ENCODE results near the gene INTS3. TPM values are rescaled to one million over a fixed set of nuclear protein-coding genes. Genes with fewer than 3 reads are reported as not detected.

INTS3 gene
- total and polyA plus RNA-seq, 10 of the 15 experiments (the other 5 are each of a cell fraction or from before 2014, with no cell fraction given) = 12.6 to 87.4 (median 30.8) TPM

DNA sequence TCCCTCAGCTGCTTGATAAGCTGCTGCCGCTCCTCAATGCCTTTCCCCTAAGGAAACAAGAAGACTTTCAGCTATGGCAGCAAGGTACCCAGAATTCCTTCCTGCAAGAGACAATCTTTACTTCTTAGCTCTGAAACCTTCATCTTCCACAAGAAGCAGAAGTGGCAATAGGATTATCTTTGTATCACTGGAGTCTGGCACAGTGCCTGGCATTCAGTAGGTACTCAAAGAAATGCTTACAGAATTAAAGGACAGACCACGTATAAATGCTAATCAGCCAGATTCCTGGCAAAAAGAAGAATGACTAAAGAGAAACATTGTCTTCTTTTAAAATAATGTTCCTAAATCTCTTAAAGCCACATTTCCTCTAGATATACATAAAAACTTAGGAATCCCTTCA is 91.0 kb downstream of the INTS3 start:
- ChIA-PET RAD21 (ENCODE audit: unreplicated experiment) (interaction anchor here (1.0 to 4.5 kb wide), 2 partner anchors 25 to 127 kb away, joined by 3 to 25 read pairs; partner anchors contain the start of gene DENND4B), POLR2A (interaction anchor here (2.1 kb wide), 1 partner anchor 12 kb away, joined by 14 read pairs; no protein-coding TSS in a partner anchor), CTCF (interaction anchor here (3.2 to 11.8 kb wide), 2 partner anchors 98 to 168 kb away, joined by 16 to 138 read pairs; partner anchors contain the start of genes GATAD2B and RAB13), SMC1A (ENCODE audit: uncharacterized antibody, unreplicated experiment) (interaction anchor here (1.1 to 1.4 kb wide), 3 partner anchors 25 to 168 kb away, joined by 3 read pairs; no protein-coding TSS in a partner anchor)
- Histone ChIP-seq H3K9me3 (replicated peaks; ENCODE audit: control insufficient read depth, insufficient read depth, low read length) (no peaks in the 10 kb centered on the region), H2AFZ (ENCODE audit: control insufficient read depth, low read depth, low read length) (no peak overlapping the region), H3K4me2 (ENCODE audit: control insufficient read depth, insufficient read depth) (no peak overlapping the region), H3K27me3 (replicated peaks in 1 of 2; ENCODE audit: control insufficient read depth in 2 of 2, insufficient read depth in 2 of 2, low read length in 1 of 2) (no peaks in the 10 kb centered on the region), H3K36me3 (ENCODE audit: control insufficient read depth in 2 of 2, insufficient read depth in 2 of 2, low read length in 1 of 2) (peaks cover 9 to 24% of the 10 kb centered on the region in 2 experiments), H3K79me2 (ENCODE audit: control insufficient read depth, insufficient read depth, low read length) (peaks cover 3% of the 10 kb centered on the region; the same call in 1 of the 2 replicates), H3K4me1 (ENCODE audit: control insufficient read depth, insufficient read depth, low read length) (no peaks in the 10 kb centered on the region; the same call in 1 of the 2 replicates), H3K9ac (ENCODE audit: control insufficient read depth, insufficient read depth, low read length) (no peak overlapping the region), H4K20me1 (ENCODE audit: control insufficient read depth, insufficient read depth) (no peaks in the 10 kb centered on the region), H3K27ac (ENCODE audit: control insufficient read depth, insufficient read depth) (no peak overlapping the region), H3K4me3 (no peak overlapping the region)
- in situ Hi-C loops (cut with MboI) (no loop called here), intact Hi-C loops (cut with micrococcal nuclease; ENCODE audit: unreplicated experiment) (no loop called here)
- 98% methylated on average over 2 of the region's 2 CpGs for WGBS (ENCODE audit: insufficient coverage, insufficient replicate concordance, low lambda C conversion rate, missing lambda C conversion rate)
- BruUV-seq (replicated peaks) = no TSS peak
- DNase-seq (ENCODE audit: low read depth, low spot score) = no peak
- TF ChIP-seq POLR2A (IDR thresholded peaks at IDR 0.05; ENCODE audit: low read depth, low read length) = no peak
- TF ChIP-seq WRNIP1 (IDR thresholded peaks at IDR 0.05; ENCODE audit: borderline replicate concordance, low read depth, low read length) = no peak
- no peak for TF ChIP-seq ZNF24 (IDR thresholded peaks at IDR 0.05)
- TF ChIP-seq BMI1 (IDR thresholded peaks at IDR 0.05; ENCODE audit: borderline replicate concordance) = no peak
- ATAC-seq = no peak
- FAIRE-seq = no peak

Small RNA genes lying within 50 kb of the gene (microRNA-seq; reads per million reads assigned to microRNA genes)
- gene MIR8083 = not detected

Small RNA genes lying within 50 kb of the gene (small RNA-seq; reads per million reads assigned to genes)
- not detected for gene MIR8083
- gene RF00019 = not detected
- gene RN7SL372P = not detected

Other genes starting within 250 kb of the INTS3 start
Only the 7 nearest of the 20 such genes appear.
- gene S100A13, start 100.5 kb upstream of the INTS3 start, total RNA-seq (2014; rRNA removed) = 6.2 and 8.1 TPM in 2 replicates
- gene S100A13, start 100.5 kb upstream of the INTS3 start, total RNA-seq (2014; rRNA removed; fragmentation: Illumina TruSeq; extraction: Trizol) = 7.9 and 9.1 TPM in 2 replicates
- gene S100A13, start 100.5 kb upstream of the INTS3 start, total RNA-seq (2021) = 10.3 and 12.8 TPM in 2 replicates
- 5.6 and 6.6 TPM in 2 replicates for gene S100A13, start 100.5 kb upstream of the INTS3 start, polyA plus RNA-seq (2011; rRNA removed)
- 10.1 and 10.3 TPM in 2 replicates for gene S100A13, start 100.5 kb upstream of the INTS3 start, polyA plus RNA-seq (2014; fragmentation: Illumina TruSeq; extraction: Trizol)
- gene S100A13, start 100.5 kb upstream of the INTS3 start, polyA plus RNA-seq (2014; fragmentation: Nextera tagmentation; extraction: Ambion mirVana) = 10 to 100 TPM; 29.7 to 30.9 TPM
- gene S100A13, start 100.5 kb upstream of the INTS3 start, polyA plus RNA-seq (2014; rRNA removed) = 13.0 and 17.1 TPM in 2 replicates
- gene S100A13, start 100.5 kb upstream of the INTS3 start, polyA plus RNA-seq (2016; fragmentation: Nextera tagmentation; extraction: Ambion mirVana) = 1 to 10 TPM; 5.7 to 7.3 TPM
- not detected in 2 replicates for gene S100A1, start 99.6 kb upstream of the INTS3 start, total RNA-seq (2014; rRNA removed)
- not detected in 2 replicates for gene S100A1, start 99.6 kb upstream of the INTS3 start, total RNA-seq (2014; rRNA removed; fragmentation: Illumina TruSeq; extraction: Trizol)
- not detected in 2 replicates for gene S100A1, start 99.6 kb upstream of the INTS3 start, total RNA-seq (2021)
- not detected in 2 replicates for gene S100A1, start 99.6 kb upstream of the INTS3 start, polyA plus RNA-seq (2011; rRNA removed)
- gene S100A1, start 99.6 kb upstream of the INTS3 start, polyA plus RNA-seq (2014; fragmentation: Illumina TruSeq; extraction: Trizol) = not detected in 2 replicates
- under 1 TPM in 1 of 2 experiments, not detected in 1; 0.13 TPM for gene S100A1, start 99.6 kb upstream of the INTS3 start, polyA plus RNA-seq (2014; fragmentation: Nextera tagmentation; extraction: Ambion mirVana)
- gene S100A1, start 99.6 kb upstream of the INTS3 start, polyA plus RNA-seq (2014; rRNA removed) = 0.03 TPM in 1 of 2 replicates, not detected in the other
- under 1 TPM in 1 of 2 experiments, not detected in 1; 0.29 TPM for gene S100A1, start 99.6 kb upstream of the INTS3 start, polyA plus RNA-seq (2016; fragmentation: Nextera tagmentation; extraction: Ambion mirVana)
- gene CHTOP, start 94.0 kb upstream of the INTS3 start, total RNA-seq (2014; rRNA removed) = 48.0 and 48.5 TPM in 2 replicates
- gene CHTOP, start 94.0 kb upstream of the INTS3 start, total RNA-seq (2014; rRNA removed; fragmentation: Illumina TruSeq; extraction: Trizol) = 46.5 and 48.7 TPM in 2 replicates
- gene CHTOP, start 94.0 kb upstream of the INTS3 start, total RNA-seq (2021) = 60.1 and 61.5 TPM in 2 replicates
- 93.8 and 98.9 TPM in 2 replicates for gene CHTOP, start 94.0 kb upstream of the INTS3 start, polyA plus RNA-seq (2011; rRNA removed)
- 47.4 and 51.5 TPM in 2 replicates for gene CHTOP, start 94.0 kb upstream of the INTS3 start, polyA plus RNA-seq (2014; fragmentation: Illumina TruSeq; extraction: Trizol)
- gene CHTOP, start 94.0 kb upstream of the INTS3 start, polyA plus RNA-seq (2014; fragmentation: Nextera tagmentation; extraction: Ambion mirVana) = 10 to 100 TPM in 1 of 2 experiments, 1 to 10 TPM in 1; 8.4 to 15.9 TPM
- gene CHTOP, start 94.0 kb upstream of the INTS3 start, polyA plus RNA-seq (2014; rRNA removed) = 64.5 and 65.4 TPM in 2 replicates
- gene CHTOP, start 94.0 kb upstream of the INTS3 start, polyA plus RNA-seq (2016; fragmentation: Nextera tagmentation; extraction: Ambion mirVana) = 10 to 100 TPM; 53.1 to 56.2 TPM
- gene SNAPIN, start 69.3 kb upstream of the INTS3 start, total RNA-seq (2014; rRNA removed) = 47.1 and 48.3 TPM in 2 replicates
- 29.7 and 31.4 TPM in 2 replicates for gene SNAPIN, start 69.3 kb upstream of the INTS3 start, total RNA-seq (2014; rRNA removed; fragmentation: Illumina TruSeq; extraction: Trizol)
- 25.7 and 30.8 TPM in 2 replicates for gene SNAPIN, start 69.3 kb upstream of the INTS3 start, total RNA-seq (2021)
- 37.8 and 40.6 TPM in 2 replicates for gene SNAPIN, start 69.3 kb upstream of the INTS3 start, polyA plus RNA-seq (2011; rRNA removed)
- 34.5 and 36.6 TPM in 2 replicates for gene SNAPIN, start 69.3 kb upstream of the INTS3 start, polyA plus RNA-seq (2014; fragmentation: Illumina TruSeq; extraction: Trizol)
- gene SNAPIN, start 69.3 kb upstream of the INTS3 start, polyA plus RNA-seq (2014; fragmentation: Nextera tagmentation; extraction: Ambion mirVana) = 10 to 100 TPM; 12.4 to 25.0 TPM
- 50.9 and 58.5 TPM in 2 replicates for gene SNAPIN, start 69.3 kb upstream of the INTS3 start, polyA plus RNA-seq (2014; rRNA removed)
- gene SNAPIN, start 69.3 kb upstream of the INTS3 start, polyA plus RNA-seq (2016; fragmentation: Nextera tagmentation; extraction: Ambion mirVana) = 10 to 100 TPM; 74.5 to 78.1 TPM
- 309 and 334 TPM in 2 replicates for gene ILF2, start 57.1 kb upstream of the INTS3 start, total RNA-seq (2014; rRNA removed)
- 405 and 431 TPM in 2 replicates for gene ILF2, start 57.1 kb upstream of the INTS3 start, total RNA-seq (2014; rRNA removed; fragmentation: Illumina TruSeq; extraction: Trizol)
- gene ILF2, start 57.1 kb upstream of the INTS3 start, total RNA-seq (2021) = 261 and 266 TPM in 2 replicates
- gene ILF2, start 57.1 kb upstream of the INTS3 start, polyA plus RNA-seq (2011; rRNA removed) = 452 and 462 TPM in 2 replicates
- gene ILF2, start 57.1 kb upstream of the INTS3 start, polyA plus RNA-seq (2014; fragmentation: Illumina TruSeq; extraction: Trizol) = 520 and 601 TPM in 2 replicates
- 100 to 1,000 TPM; 444 to 455 TPM for gene ILF2, start 57.1 kb upstream of the INTS3 start, polyA plus RNA-seq (2014; fragmentation: Nextera tagmentation; extraction: Ambion mirVana)
- 266 and 287 TPM in 2 replicates for gene ILF2, start 57.1 kb upstream of the INTS3 start, polyA plus RNA-seq (2014; rRNA removed)
- gene ILF2, start 57.1 kb upstream of the INTS3 start, polyA plus RNA-seq (2016; fragmentation: Nextera tagmentation; extraction: Ambion mirVana) = 100 to 1,000 TPM; 484 to 487 TPM
- gene NPR1, start 49.4 kb upstream of the INTS3 start, total RNA-seq (2014; rRNA removed) = 0.22 and 0.40 TPM in 2 replicates
- gene NPR1, start 49.4 kb upstream of the INTS3 start, total RNA-seq (2014; rRNA removed; fragmentation: Illumina TruSeq; extraction: Trizol) = 0.13 and 0.18 TPM in 2 replicates
- gene NPR1, start 49.4 kb upstream of the INTS3 start, total RNA-seq (2021) = 0.56 and 0.72 TPM in 2 replicates
- 1.3 and 2.1 TPM in 2 replicates for gene NPR1, start 49.4 kb upstream of the INTS3 start, polyA plus RNA-seq (2011; rRNA removed)
- 0.28 TPM in 1 of 2 replicates, not detected in the other for gene NPR1, start 49.4 kb upstream of the INTS3 start, polyA plus RNA-seq (2014; fragmentation: Illumina TruSeq; extraction: Trizol)
- gene NPR1, start 49.4 kb upstream of the INTS3 start, polyA plus RNA-seq (2014; fragmentation: Nextera tagmentation; extraction: Ambion mirVana) = under 1 TPM in 1 of 2 experiments, not detected in 1; 0.09 TPM
- 0.16 and 0.50 TPM in 2 replicates for gene NPR1, start 49.4 kb upstream of the INTS3 start, polyA plus RNA-seq (2014; rRNA removed)
- gene NPR1, start 49.4 kb upstream of the INTS3 start, polyA plus RNA-seq (2016; fragmentation: Nextera tagmentation; extraction: Ambion mirVana) = under 1 TPM; 0.14 to 0.17 TPM
- gene SLC27A3, start 47.4 kb downstream of the INTS3 start, total RNA-seq (2014; rRNA removed) = 9.4 and 12.4 TPM in 2 replicates
- gene SLC27A3, start 47.4 kb downstream of the INTS3 start, total RNA-seq (2014; rRNA removed; fragmentation: Illumina TruSeq; extraction: Trizol) = 8.8 and 9.3 TPM in 2 replicates
- 11.4 and 11.9 TPM in 2 replicates for gene SLC27A3, start 47.4 kb downstream of the INTS3 start, total RNA-seq (2021)
- gene SLC27A3, start 47.4 kb downstream of the INTS3 start, polyA plus RNA-seq (2011; rRNA removed) = 2.5 and 4.6 TPM in 2 replicates
- 8.2 and 10.8 TPM in 2 replicates for gene SLC27A3, start 47.4 kb downstream of the INTS3 start, polyA plus RNA-seq (2014; fragmentation: Illumina TruSeq; extraction: Trizol)
- gene SLC27A3, start 47.4 kb downstream of the INTS3 start, polyA plus RNA-seq (2014; fragmentation: Nextera tagmentation; extraction: Ambion mirVana) = 1 to 10 TPM; 2.6 to 5.1 TPM
- gene SLC27A3, start 47.4 kb downstream of the INTS3 start, polyA plus RNA-seq (2014; rRNA removed) = 15.4 and 18.1 TPM in 2 replicates
- gene SLC27A3, start 47.4 kb downstream of the INTS3 start, polyA plus RNA-seq (2016; fragmentation: Nextera tagmentation; extraction: Ambion mirVana) = 1 to 10 TPM; 7.2 to 7.8 TPM

Measured in GM12878 (cell line).